GM19467 (cell line): ENCODE data around the gene PIAS4.

ENCODE experiments used
- ATAC-seq: cut with Tn5 transposase; IDR thresholded peaks from one replicate; pipeline ENCODE4 v1.9.1; 2021; ENCODE audit warnings: mild to moderate bottlenecking, moderate library complexity; ENCODE audit not compliant: unreplicated experiment

PIAS4 gene

DNA sequence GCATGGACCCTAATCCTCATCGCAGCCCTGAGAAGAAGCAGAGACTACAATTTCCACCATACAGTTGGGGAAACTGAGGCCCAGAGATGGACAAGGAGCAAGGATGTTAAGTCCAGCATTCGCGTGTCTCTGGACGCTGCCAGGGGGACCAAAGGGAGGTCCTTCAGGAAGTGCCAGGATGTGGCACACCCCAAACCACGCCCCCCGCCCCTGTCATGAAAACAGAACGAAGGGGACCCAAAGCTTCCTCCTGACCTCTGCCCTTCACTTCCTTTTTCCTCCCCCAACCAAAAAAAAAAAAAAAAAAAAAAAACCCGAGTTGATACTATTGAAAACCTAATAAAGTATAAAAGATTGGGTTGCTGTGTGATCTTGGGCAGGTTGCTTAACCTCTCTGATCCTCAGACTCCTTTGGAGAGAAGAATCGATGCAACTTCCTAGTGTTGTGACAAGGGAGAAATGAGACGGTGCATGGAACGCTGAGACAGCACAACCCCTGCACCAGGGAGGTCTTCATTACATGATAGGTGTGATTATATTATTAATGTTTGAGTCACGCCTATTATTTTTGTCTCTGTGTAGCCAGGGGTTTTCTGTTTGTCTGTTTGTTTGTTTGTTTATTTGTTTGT, 61.9 kb downstream of the PIAS4 start:
- ATAC-seq, result no peak

GRCh38 chr19:4071610-4072009, 64.1 kb downstream of the PIAS4 start:
- ATAC-seq, result no peak

- no peak for ATAC-seq
These were observed 67.8 kb downstream of the PIAS4 start for GRCh38 chr19:4075373-4075772.

DNA sequence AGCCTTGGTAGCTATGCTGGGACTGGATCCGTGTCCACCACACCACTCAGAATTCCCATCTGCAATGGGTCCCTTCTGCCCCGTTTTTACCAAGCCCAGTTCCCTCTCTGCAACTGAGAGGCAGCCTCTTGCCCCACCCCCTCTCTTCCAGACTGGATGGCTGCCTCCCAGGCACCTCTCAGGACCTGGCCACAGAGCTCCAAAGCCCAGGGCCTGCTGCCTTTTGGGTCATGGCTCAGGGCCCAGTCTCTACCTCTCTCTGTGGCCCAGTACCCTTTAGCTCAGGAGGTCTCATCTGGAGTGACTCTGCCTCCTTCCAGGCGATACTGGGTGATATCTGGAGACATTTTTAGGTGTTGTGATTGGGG, 69.5 kb downstream of the PIAS4 start:
- ATAC-seq, result no peak

GRCh38 chr19:4077800-4078684, 70.5 kb downstream of the PIAS4 start:
- ATAC-seq, result no peak

GRCh38 chr19:4080473-4080872, 72.9 kb downstream of the PIAS4 start:
- ATAC-seq, result no peak

DNA sequence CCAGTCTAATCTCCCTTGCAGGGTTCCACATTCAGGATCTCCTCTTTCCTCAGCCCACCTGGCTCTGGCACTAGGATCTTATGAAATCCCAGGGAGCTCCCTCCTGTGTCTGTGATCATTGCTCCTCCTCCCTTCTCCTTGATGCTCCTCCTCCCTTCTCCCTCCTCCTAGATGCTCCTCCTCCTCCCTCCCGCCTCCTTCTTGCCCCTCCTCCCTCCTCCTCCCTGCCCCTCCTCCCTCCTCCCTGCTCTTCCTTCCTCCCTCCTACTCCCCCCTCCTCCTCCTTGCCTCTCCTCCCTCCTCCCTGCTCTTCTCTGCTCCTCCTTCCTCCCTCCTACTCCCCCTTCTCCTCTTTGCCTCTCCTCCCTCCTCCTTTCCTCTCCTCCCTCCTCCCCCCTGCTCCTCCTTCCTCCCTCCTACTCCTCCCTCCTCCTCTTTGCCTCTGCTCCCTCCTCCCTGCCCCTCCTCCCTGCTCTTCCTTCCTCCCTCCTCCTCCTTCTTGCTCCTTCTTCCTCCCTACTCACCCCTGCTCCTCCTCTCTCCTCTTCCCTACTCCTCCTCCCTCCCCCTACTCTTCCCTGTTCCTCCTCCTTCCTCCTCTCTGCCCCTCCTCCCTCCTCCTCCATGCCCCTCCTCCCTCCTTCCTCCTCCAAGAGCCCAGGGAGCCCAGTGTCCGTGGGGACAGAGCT, 74.0 kb downstream of the PIAS4 start:
- no peak for ATAC-seq

DNA sequence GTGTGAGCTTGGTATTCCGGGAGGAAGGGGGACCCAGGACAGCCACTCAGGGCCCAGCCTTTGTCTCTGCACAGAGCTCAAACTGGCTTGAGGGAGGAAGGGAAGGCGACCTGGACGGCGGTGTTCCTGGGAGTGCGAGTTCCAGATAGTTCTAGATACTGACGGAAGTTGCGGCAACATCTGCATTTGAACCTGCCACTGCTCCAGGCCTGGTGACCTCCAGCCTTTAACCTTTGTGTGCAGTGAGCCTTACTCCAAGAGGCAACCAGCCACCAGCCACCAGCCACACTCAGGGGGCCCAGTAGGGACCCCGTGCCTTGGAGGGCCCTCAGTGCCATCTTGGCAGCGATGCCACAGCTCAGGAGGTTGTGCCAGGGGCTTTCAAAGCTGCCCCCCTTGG, 74.6 kb downstream of the PIAS4 start:
- ATAC-seq, result no peak

DNA sequence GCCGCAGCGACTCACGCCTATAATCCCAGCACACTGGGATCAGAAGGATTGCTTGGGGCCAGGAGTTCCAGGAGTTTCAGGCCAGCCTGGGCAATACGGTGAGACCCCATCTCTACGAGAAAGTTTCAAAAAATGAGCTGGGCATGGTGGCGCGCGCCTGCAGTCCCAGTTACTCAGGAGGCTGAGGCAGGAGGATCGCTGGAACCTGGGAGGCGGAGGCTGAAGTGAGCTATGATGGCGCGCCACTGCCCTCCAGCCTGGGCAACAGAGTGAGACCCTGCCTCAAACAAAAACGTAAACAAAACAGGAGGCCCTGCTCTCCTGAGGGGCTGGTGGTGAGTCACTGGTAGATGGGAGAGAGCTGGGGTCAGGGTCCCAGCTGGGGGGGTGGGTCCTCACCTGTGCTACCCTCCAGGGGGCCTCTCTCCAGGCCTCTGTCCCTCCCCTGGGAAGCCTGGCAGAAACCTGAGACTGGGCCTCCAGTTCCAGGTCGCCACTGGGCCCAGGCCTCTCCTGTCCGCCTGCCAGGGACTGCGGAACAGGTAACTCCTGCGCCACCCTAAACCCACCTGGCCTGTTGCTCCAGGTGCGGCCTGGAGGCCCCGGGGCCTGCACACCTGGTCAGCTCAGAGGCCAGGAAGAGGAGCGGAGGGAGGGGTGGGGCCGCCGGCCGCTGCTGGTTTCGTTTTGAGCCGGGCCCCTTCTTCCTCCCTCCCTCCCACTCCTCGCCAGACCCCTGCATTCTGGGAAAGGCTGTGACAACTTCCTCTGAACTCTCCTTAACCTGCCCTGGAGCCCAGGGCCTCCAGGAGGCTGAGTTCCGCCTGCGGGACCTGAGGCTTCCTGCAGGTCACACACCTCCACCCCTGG, 76.4 kb downstream of the PIAS4 start:
- ATAC-seq, result no peak

DNA sequence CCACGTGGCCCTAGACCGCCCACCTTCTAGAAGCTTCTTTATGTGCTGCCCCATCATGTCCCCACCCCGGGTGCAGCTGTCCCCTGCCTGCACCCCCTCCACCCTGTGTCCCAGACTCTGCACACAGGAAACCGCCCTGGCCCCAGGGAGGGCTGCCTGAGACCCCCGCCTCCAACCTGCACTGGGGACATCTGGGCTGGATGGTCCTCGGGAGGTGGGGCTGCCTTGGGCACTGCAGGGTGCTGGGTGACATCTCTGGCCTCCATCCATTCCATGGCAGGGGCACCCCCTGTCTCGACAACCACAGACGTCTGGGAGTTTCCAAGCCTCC, 77.0 kb downstream of the PIAS4 start:
- no peak for ATAC-seq

- no peak for ATAC-seq
These were observed 78.9 kb downstream of the PIAS4 start for GRCh38 chr19:4086411-4086867.

DNA sequence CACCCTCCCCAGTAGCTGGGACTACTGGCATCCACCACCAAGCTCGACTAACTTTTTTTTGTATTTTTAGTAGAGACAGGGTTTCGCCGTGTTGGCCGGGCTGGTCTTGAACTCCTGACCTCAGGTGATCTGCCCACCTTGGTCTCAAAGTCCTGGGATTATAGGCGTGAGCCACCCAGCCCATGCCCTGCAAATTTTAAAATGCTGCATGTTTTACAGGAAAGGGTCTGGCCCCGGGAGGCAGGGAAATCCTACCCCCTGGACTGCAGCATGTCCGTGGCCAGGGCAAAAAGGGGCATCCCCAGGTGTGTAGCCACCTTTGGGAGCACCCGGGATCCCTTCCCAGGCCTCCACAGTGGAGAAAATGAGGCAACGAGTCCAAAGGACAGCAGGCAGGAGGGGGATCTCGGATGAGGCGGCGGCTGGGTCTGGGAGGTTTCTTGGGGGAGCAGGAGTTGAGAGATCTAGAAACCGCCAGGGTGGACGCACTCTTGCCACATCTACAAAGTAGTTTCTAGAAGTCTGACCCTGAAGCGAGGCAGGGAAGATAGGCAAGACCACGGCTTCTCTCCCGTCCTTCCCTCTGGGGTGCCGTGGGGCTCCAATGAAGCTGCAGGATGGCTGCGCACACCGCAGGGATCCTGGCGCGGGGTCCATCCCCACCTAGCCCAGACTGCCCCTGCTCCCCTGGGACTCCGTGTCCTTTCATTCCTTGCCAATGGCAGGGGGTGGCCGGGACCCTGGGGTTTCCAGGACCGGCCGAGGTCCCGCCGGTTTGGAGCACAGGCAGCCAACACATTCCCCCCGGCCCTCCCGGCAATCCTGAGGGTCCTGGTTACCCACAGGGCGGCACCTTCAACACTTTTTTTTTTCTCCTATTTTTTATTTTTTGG, 80.5 kb downstream of the PIAS4 start:
- ATAC-seq, result no peak

DNA sequence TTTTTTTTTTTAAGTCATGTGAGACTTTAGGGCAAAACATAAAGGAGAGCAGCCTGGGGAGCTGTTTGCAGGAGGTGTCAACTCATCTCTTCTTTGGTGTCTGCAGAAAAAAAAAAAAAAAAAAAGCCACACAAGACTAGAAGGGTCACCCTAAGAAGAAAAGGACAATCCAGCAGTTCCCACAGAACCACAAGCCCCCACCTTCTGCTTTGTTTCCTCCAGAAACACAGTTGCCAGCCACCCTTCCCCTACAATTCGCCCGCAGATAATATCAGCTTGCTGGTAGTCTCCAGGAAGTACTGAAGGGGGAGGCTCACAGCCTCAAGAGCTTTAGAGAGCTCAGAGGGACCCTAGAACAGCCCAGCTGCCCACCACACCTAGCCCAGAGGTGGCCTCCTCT, 81.4 kb downstream of the PIAS4 start:
- ATAC-seq, result no peak
